HEK293T (cell line): ENCODE data around the gene EFNB3.

Source experiments
- BHLHE40 ChIP-seq: fragments of 450-650 bp; IDR thresholded peaks from 2 replicates; pipeline ENCODE4 v1.6.1; 2016; ENCODE audit warnings: mild to moderate bottlenecking, moderate library complexity, borderline replicate concordance
- CTBP1 ChIP-seq: fragments of 450-650 bp; IDR thresholded peaks from 2 replicates; pipeline ENCODE4 v1.6.1; 2016; ENCODE audit warnings: borderline replicate concordance
- FOXA1 ChIP-seq: fragments of 450-650 bp; IDR thresholded peaks from 2 replicates; pipeline ENCODE4 v1.6.1; 2016; ENCODE audit warnings: mild to moderate bottlenecking
- FOXK2 ChIP-seq: fragments of 450-650 bp; IDR thresholded peaks from 2 replicates; pipeline ENCODE4 v1.6.1; 2016; ENCODE audit warnings: mild to moderate bottlenecking
- FOXM1 ChIP-seq: fragments of 450-650 bp; IDR thresholded peaks from 2 replicates; pipeline ENCODE4 v1.6.1; 2017; ENCODE audit warnings: mild to moderate bottlenecking, borderline replicate concordance
- PKNOX1 ChIP-seq: fragments of 450-650 bp; IDR thresholded peaks from 2 replicates; pipeline ENCODE4 v1.6.1; 2016
- SP1 ChIP-seq: fragments of 450-650 bp; IDR thresholded peaks from 2 replicates; pipeline ENCODE4 v1.6.1; 2017
- TARDBP ChIP-seq: fragments of 450-650 bp; IDR thresholded peaks from 2 replicates; pipeline ENCODE4 v1.6.1; 2016

GRCh38 chr17:7744416-7744815, 39.4 kb downstream of the EFNB3 start:
- TF ChIP-seq FOXA1 (no peak), SP1 (no peak), BHLHE40 (no peak), CTBP1 (no peak), FOXM1 (no peak), TARDBP (no peak), FOXK2 (no peak), PKNOX1 (no peak; the same call in 1 of the 2 replicates)
